Endothelial cell of umbilical vein (primary cell): Measurements from ENCODE around the gene RBM5. TPM values are rescaled to one million over a fixed set of nuclear protein-coding genes. Genes with fewer than 3 reads are reported as not detected.

Source experiments
- BruUV-seq: library from RNA; stranded (reverse); fragments of 400-500 nt; replicated peaks from 2 replicates; lab custom pipeline; 2021; lab: Mats Ljungman, UMichigan
- CTCF ChIA-PET: fragments of 300-600, 350-600 bp; sonication (Branson Sonifier 250); formaldehyde crosslinking; loops from one replicate; lab custom pipeline; 2021; ENCODE audit warnings: antibody characterized with exemption, inconsistent platforms; lab: Charles Lee
- POLR2A ChIA-PET: fragments of 300-600, 350-600 bp; sonication (Branson Sonifier 250); formaldehyde crosslinking; loops from one replicate; lab custom pipeline; 2021; ENCODE audit warnings: antibody characterized with exemption, inconsistent platforms; lab: Charles Lee
- DNase-seq: peaks from one replicate; pipeline ENCODE4 v3.0.0-alpha.2; 2011; ENCODE audit warnings: low read depth, low spot score
- FAIRE-seq: peaks from 2 replicates; lab custom pipeline; 2011; peaks lifted over from hg19 to GRCh38; lab: Jason Lieb, UNC
- H2AFZ ChIP-seq: 2 replicates; pipeline ENCODE4 v1.6.0; 2012; ENCODE audit warnings: low read depth, low read length, control low read depth, inconsistent platforms
- H3K27ac ChIP-seq: 2 replicates; pipeline ENCODE4 v1.5.1; 2011; ENCODE audit warnings: low read depth, mild to moderate bottlenecking, control low read depth, low read length, moderate library complexity; ENCODE audit not compliant: insufficient read depth
- H3K27me3 ChIP-seq, 2 experiments: 2 replicates each; pipeline versions ENCODE4 v1.6.0 to v1.6.1; 2011; ENCODE audit warnings: low read length in 2 of 2, mixed read lengths in 1 of 2; ENCODE audit not compliant: control insufficient read depth in 2 of 2, insufficient read depth in 2 of 2
- H3K36me3 ChIP-seq, 2 experiments: 2 replicates in 1 of 2; 3 replicates in 1 of 2; pipeline ENCODE4 v1.5.1; 2011; ENCODE audit warnings: low read length in 2 of 2, mild to moderate bottlenecking in 1 of 2, moderate library complexity in 1 of 2; ENCODE audit not compliant: control insufficient read depth in 2 of 2, insufficient read depth in 2 of 2; ENCODE audit errors: extremely low read depth in 1 of 2
- H3K4me1 ChIP-seq: 3 replicates; pipeline ENCODE4 v1.5.1; 2011; ENCODE audit warnings: mild to moderate bottlenecking, low read length; ENCODE audit not compliant: control insufficient read depth, insufficient read depth; ENCODE audit errors: extremely low read depth
- H3K4me2 ChIP-seq: 2 replicates; pipeline ENCODE4 v1.6.1; 2011; ENCODE audit warnings: low read length, control low read depth, mixed read lengths; ENCODE audit not compliant: insufficient read depth
- H3K4me3 ChIP-seq, 3 experiments: fragments of 200-600 bp in 1 of 3; sonication (generic), shearing (Covaris generic) in 1 of 3; replicated peaks in 1 of 3; 2 replicates each; pipeline ENCODE4 v1.5.1; 2011 to 2016; ENCODE audit warnings: control low read depth in 3 of 3, low read length in 3 of 3, mild to moderate bottlenecking in 2 of 3, inconsistent platforms in 1 of 3, low read depth in 1 of 3, moderate library complexity in 1 of 3; ENCODE audit not compliant: insufficient read depth in 1 of 3
- H3K79me2 ChIP-seq: 2 replicates; pipeline ENCODE4 v1.6.0; 2012; ENCODE audit warnings: low read length, inconsistent platforms; ENCODE audit not compliant: control insufficient read depth, insufficient read depth
- H3K9ac ChIP-seq: replicated peaks from 2 replicates; pipeline ENCODE3; 2011; ENCODE audit warnings: low read length, control low read depth; ENCODE audit not compliant: insufficient read depth; ENCODE audit errors: extremely low read depth
- H3K9me1 ChIP-seq: replicated peaks from 3 replicates; pipeline ENCODE4 v1.6.0; 2011; ENCODE audit warnings: mild to moderate bottlenecking, low read length; ENCODE audit not compliant: control insufficient read depth, insufficient read depth; ENCODE audit errors: extremely low read depth
- H3K9me3 ChIP-seq: replicated peaks from 2 replicates; pipeline ENCODE4 v1.5.1; 2012; ENCODE audit warnings: low read length, inconsistent platforms; ENCODE audit not compliant: control insufficient read depth, insufficient read depth
- H4K20me1 ChIP-seq: replicated peaks from 2 replicates; pipeline ENCODE3; 2011; ENCODE audit warnings: mild to moderate bottlenecking, low read length; ENCODE audit not compliant: control insufficient read depth, insufficient read depth; ENCODE audit errors: extremely low read depth
- EZH2 ChIP-seq: IDR thresholded peaks from 2 replicates; pipeline ENCODE4 v1.6.1; 2012; ENCODE audit warnings: borderline replicate concordance, low read depth, mild to moderate bottlenecking, moderate library complexity, low read length, inconsistent platforms; ENCODE audit not compliant: severe bottlenecking
- FOS ChIP-seq: IDR thresholded peaks from 2 replicates; pipeline ENCODE4 v1.6.1; 2011; ENCODE audit warnings: mild to moderate bottlenecking, low read length, moderate library complexity, borderline replicate concordance; ENCODE audit not compliant: insufficient read depth
- GATA2 ChIP-seq: IDR thresholded peaks from 2 replicates; pipeline ENCODE4 v1.7.0; 2011; ENCODE audit warnings: low read depth, mild to moderate bottlenecking, moderate library complexity, mixed read lengths, low read length; ENCODE audit not compliant: insufficient read length, insufficient read depth
- JUN ChIP-seq: IDR thresholded peaks from 2 replicates; pipeline ENCODE4 v1.6.1; 2011; ENCODE audit warnings: borderline replicate concordance, low read depth; ENCODE audit not compliant: insufficient read length, insufficient read depth
- MAX ChIP-seq: IDR thresholded peaks from 2 replicates; pipeline ENCODE4 v1.6.1; 2011; ENCODE audit not compliant: insufficient read depth, insufficient read length
- MYC ChIP-seq: IDR thresholded peaks from one replicate; pipeline ENCODE4 v1.6.1; 2011; ENCODE audit warnings: mild to moderate bottlenecking, low read depth, low read length
- POLR2A ChIP-seq: IDR thresholded peaks from 2 replicates; pipeline ENCODE4 v1.6.1; 2012; ENCODE audit warnings: low read depth, mild to moderate bottlenecking, control low read depth, low read length
- POLR2AphosphoS5 ChIP-seq: IDR thresholded peaks from 2 replicates; pipeline ENCODE4 v1.6.1; 2012; ENCODE audit warnings: low read depth, mild to moderate bottlenecking, control low read depth, low read length, moderate library complexity; ENCODE audit not compliant: insufficient read depth
- dilution Hi-C: fragments of 300-500 bp; cut with MboI; formaldehyde crosslinking; loops from one replicate; pipeline ENCODE4 v1.15.0; 2019; ENCODE audit warnings: low sequenced_read_pairs; ENCODE audit not compliant: extremely low pct_ligation_motif_present
- intact Hi-C: fragments of 100-400 bp; cut with micrococcal nuclease; formaldehyde crosslinking; loops from one replicate; pipeline ENCODE4 v1.10.0; 2022
- polyA plus RNA-seq, 4 experiments: library from polyadenylated mRNA; depleted of rRNA in 3 of 4; stranded (reverse) in 3 of 4; unstranded in 1 of 4; fragments of >200 nt; gene quantifications; 2 replicates each; pipeline versions ENCODE4 v1.2.1 to v1.2.3, GENCODE V29; 2011 to 2012; ENCODE audit warnings: missing spikeins in 1 of 4
- total RNA-seq: library from RNA; stranded (reverse); gene quantifications from 2 replicates; pipeline ENCODE4 v1.2.3, GENCODE V29; 2021
- TF ChIP-seq, protein P1 (sequence below), 2 donors: IDR thresholded peaks; 1 replicate in 1 of 2; 2 replicates in 1 of 2; pipeline ENCODE4 v1.5.1; 2011; ENCODE audit warnings: low read length in 2 of 2, mild to moderate bottlenecking in 2 of 2, moderate library complexity in 2 of 2, control low read depth in 1 of 2, inconsistent platforms in 1 of 2, low read depth in 1 of 2; ENCODE audit not compliant: insufficient read depth in 1 of 2; ENCODE audit errors: extremely low read depth in 1 of 2

RBM5 gene
- total and polyA plus RNA-seq, 2 donors (not counting 3 experiments of a cell fraction or from before 2014, with no cell fraction given), result 190 to 218 TPM

DNA sequence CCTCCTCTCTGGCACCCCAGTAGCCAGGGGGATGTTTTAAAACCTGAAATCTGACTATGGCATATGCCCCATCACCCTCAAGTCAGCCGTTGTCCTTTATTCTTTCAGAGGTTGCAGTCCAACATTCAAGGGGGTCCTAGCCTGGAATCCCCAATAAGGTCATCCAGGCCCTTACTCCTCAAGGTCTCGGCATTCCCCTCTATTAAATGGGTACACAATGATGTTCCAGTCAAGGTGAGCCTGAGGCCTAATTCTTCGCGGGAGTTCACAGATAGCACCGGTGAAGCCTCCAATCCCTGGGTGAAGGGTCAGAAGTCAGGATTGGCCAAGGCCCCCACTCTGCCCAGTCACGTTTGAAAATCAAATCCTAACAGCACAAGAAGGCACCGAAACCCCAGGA is 58.3 kb downstream of the RBM5 start:
- dilution Hi-C loops, result no loop called here
- Histone ChIP-seq H3K4me3 (no peak overlapping the region), H3K27me3 (no peaks in the 10 kb centered on the region), H3K4me2 (no peak overlapping the region), H3K9me3 (no peaks in the 10 kb centered on the region), H4K20me1 (no peaks in the 10 kb centered on the region), H3K4me1 (no peaks in the 10 kb centered on the region), H3K36me3 (no peaks in the 10 kb centered on the region), H3K9ac (no peak overlapping the region), H3K9me1 (no peaks in the 10 kb centered on the region), H2AFZ (no peak overlapping the region), H3K79me2 (no peaks in the 10 kb centered on the region), H3K27ac (no peak overlapping the region)
- ChIA-PET POLR2A (no interaction called here), CTCF (no interaction called here)
- BruUV-seq, result no TSS peak
- TF ChIP-seq FOS, result no peak
- TF ChIP-seq MYC, result no peak
- no peak for TF ChIP-seq POLR2AphosphoS5
- no peak for TF ChIP-seq MAX
- TF ChIP-seq GATA2, result no peak
- no peak for TF ChIP-seq JUN
- no peak for TF ChIP-seq POLR2A
- no peak for TF ChIP-seq EZH2
- TF ChIP-seq, protein P1, sequence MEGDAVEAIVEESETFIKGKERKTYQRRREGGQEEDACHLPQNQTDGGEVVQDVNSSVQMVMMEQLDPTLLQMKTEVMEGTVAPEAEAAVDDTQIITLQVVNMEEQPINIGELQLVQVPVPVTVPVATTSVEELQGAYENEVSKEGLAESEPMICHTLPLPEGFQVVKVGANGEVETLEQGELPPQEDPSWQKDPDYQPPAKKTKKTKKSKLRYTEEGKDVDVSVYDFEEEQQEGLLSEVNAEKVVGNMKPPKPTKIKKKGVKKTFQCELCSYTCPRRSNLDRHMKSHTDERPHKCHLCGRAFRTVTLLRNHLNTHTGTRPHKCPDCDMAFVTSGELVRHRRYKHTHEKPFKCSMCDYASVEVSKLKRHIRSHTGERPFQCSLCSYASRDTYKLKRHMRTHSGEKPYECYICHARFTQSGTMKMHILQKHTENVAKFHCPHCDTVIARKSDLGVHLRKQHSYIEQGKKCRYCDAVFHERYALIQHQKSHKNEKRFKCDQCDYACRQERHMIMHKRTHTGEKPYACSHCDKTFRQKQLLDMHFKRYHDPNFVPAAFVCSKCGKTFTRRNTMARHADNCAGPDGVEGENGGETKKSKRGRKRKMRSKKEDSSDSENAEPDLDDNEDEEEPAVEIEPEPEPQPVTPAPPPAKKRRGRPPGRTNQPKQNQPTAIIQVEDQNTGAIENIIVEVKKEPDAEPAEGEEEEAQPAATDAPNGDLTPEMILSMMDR (IDR thresholded peaks at IDR 0.05; ENCODE audit: extremely low read depth in 1 of 2, insufficient read depth in 1 of 2, low read depth in 1 of 2, low read length in 2 of 2), result no peak
- FAIRE-seq, result no peak
- DNase-seq, result no peak
- intact Hi-C loops, result no loop called here
